IMR-90 (cell line): ENCODE measurements around the gene KDM5A. TPM values are rescaled to one million over a fixed set of nuclear protein-coding genes. Genes with fewer than 3 reads are reported as not detected.

ENCODE experiments used
- ATAC-seq: fragments of 200-7000 bp; cut with Tn5 transposase; 2 replicates; pipeline ENCODE4 v1.9.1; 2020; ENCODE audit warnings: low read depth, mild to moderate bottlenecking, moderate library complexity
- BruUV-seq: library from RNA; stranded (reverse); fragments of 400-500 nt; replicated peaks from 2 replicates; lab custom pipeline; 2021; lab: Mats Ljungman, UMichigan
- CTCF ChIA-PET: fragments of 300-600 bp; formaldehyde crosslinking; extraction: SDS; loops from one replicate; lab custom pipeline; 2021; ENCODE audit warnings: antibody characterized with exemption; lab: Yijun Ruan, JAX
- POLR2A ChIA-PET: fragments of 300-600 bp; sonication (Branson Sonifier 250); formaldehyde crosslinking; loops from one replicate; lab custom pipeline; 2022; ENCODE audit warnings: antibody characterized with exemption; ENCODE audit not compliant: unreplicated experiment; lab: Charles Lee
- DNase-seq: peaks from one replicate; pipeline ENCODE4 v3.0.0; 2013
- H2AFZ ChIP-seq: replicated peaks from 2 replicates; pipeline ENCODE3; 2013; ENCODE audit warnings: low read length, mild to moderate bottlenecking; ENCODE audit not compliant: poor library complexity
- H2AK5ac ChIP-seq: 2 replicates; pipeline ENCODE4 v1.6.1; 2013; ENCODE audit warnings: low read depth, low read length, inconsistent platforms
- H2AK9ac ChIP-seq: replicated peaks from 2 replicates; pipeline ENCODE3; 2013; ENCODE audit warnings: mild to moderate bottlenecking, low read depth, low read length, moderate library complexity; ENCODE audit not compliant: poor library complexity
- H2BK120ac ChIP-seq: 2 replicates; pipeline ENCODE4 v1.6.1; 2013; ENCODE audit warnings: low read depth, low read length, inconsistent platforms
- H2BK15ac ChIP-seq: 3 replicates; pipeline ENCODE4 v1.6.1; 2013; ENCODE audit warnings: low read depth, low read length, inconsistent platforms
- H2BK20ac ChIP-seq: 2 replicates; pipeline ENCODE4 v1.6.1; 2013; ENCODE audit warnings: low read depth, mild to moderate bottlenecking, inconsistent platforms, low read length, moderate library complexity
- H2BK5ac ChIP-seq: 2 replicates; pipeline ENCODE4 v1.6.1; 2013; ENCODE audit warnings: mild to moderate bottlenecking, low read depth, low read length, inconsistent platforms; ENCODE audit not compliant: poor library complexity, severe bottlenecking
- H3K14ac ChIP-seq: replicated peaks from 2 replicates; pipeline ENCODE4 v1.6.1; 2013; ENCODE audit warnings: low read depth, low read length, inconsistent platforms
- H3K18ac ChIP-seq: 2 replicates; pipeline ENCODE4 v1.6.1; 2013; ENCODE audit warnings: low read depth, low read length, control low read depth
- H3K23ac ChIP-seq: 2 replicates; pipeline ENCODE4 v1.6.1; 2013; ENCODE audit warnings: low read depth, low read length, inconsistent platforms
- H3K27ac ChIP-seq: 2 replicates; pipeline ENCODE4 v1.5.1; 2013; ENCODE audit warnings: mild to moderate bottlenecking, control low read depth, low read length; ENCODE audit not compliant: insufficient read depth
- H3K27me3 ChIP-seq: 2 replicates; pipeline ENCODE4 v1.6.1; 2013; ENCODE audit warnings: low read length; ENCODE audit not compliant: control insufficient read depth, insufficient read depth
- H3K36me3 ChIP-seq: 2 replicates; pipeline ENCODE4 v1.6.1; 2013; ENCODE audit warnings: low read length, mixed read lengths; ENCODE audit not compliant: control insufficient read depth, insufficient read depth
- H3K4ac ChIP-seq: 2 replicates; pipeline ENCODE4 v1.6.1; 2013; ENCODE audit warnings: low read depth, low read length, inconsistent platforms
- H3K4me1 ChIP-seq: 2 replicates; pipeline ENCODE4 v1.6.1; 2013; ENCODE audit warnings: low read length, mixed read lengths; ENCODE audit not compliant: control insufficient read depth, insufficient read depth
- H3K4me2 ChIP-seq: 2 replicates; pipeline ENCODE4 v1.6.1; 2013; ENCODE audit warnings: low read depth, mild to moderate bottlenecking, control low read depth, low read length, moderate library complexity
- H3K4me3 ChIP-seq: 2 replicates; pipeline ENCODE4 v1.5.1; 2013; ENCODE audit warnings: low read depth, mild to moderate bottlenecking, control low read depth, low read length, moderate library complexity; ENCODE audit not compliant: insufficient read depth
- H3K56ac ChIP-seq: 2 replicates; pipeline ENCODE4 v1.6.1; 2013; ENCODE audit warnings: low read length, inconsistent platforms; ENCODE audit not compliant: insufficient read depth; ENCODE audit errors: extremely low read depth
- H3K79me1 ChIP-seq, 2 experiments: 2 replicates each; pipeline ENCODE4 v1.6.1; 2013; ENCODE audit warnings: low read length in 2 of 2, inconsistent platforms in 1 of 2, low read depth in 1 of 2
- H3K9ac ChIP-seq: 2 replicates; pipeline ENCODE4 v1.6.1; 2013; ENCODE audit warnings: low read depth, low read length, control low read depth
- H3K9me1 ChIP-seq: 2 replicates; pipeline ENCODE4 v1.6.1; 2013; ENCODE audit warnings: low read length, inconsistent platforms; ENCODE audit not compliant: insufficient read depth
- H3K9me3 ChIP-seq: 2 replicates; pipeline ENCODE4 v1.6.1; 2013; ENCODE audit warnings: low read length; ENCODE audit not compliant: control insufficient read depth, insufficient read depth
- H4K20me1 ChIP-seq: 2 replicates; pipeline ENCODE4 v1.6.1; 2013; ENCODE audit warnings: low read length, inconsistent platforms; ENCODE audit not compliant: insufficient read depth
- H4K5ac ChIP-seq: 2 replicates; pipeline ENCODE4 v1.6.1; 2013; ENCODE audit warnings: mild to moderate bottlenecking, low read depth, low read length, control low read depth
- H4K8ac ChIP-seq, 2 experiments: 2 replicates each; pipeline ENCODE4 v1.6.1; 2013; ENCODE audit warnings: low read depth in 2 of 2, low read length in 2 of 2, control low read depth in 1 of 2, inconsistent platforms in 1 of 2
- H4K91ac ChIP-seq: 2 replicates; pipeline ENCODE4 v1.6.1; 2013; ENCODE audit warnings: low read depth, low read length, inconsistent platforms; ENCODE audit not compliant: insufficient read depth
- CEBPB ChIP-seq: IDR thresholded peaks from 2 replicates; pipeline ENCODE4 v1.6.1; 2012; ENCODE audit warnings: low read depth, low read length, improper control_type of control experiment
- CHD1 ChIP-seq: IDR thresholded peaks from 2 replicates; pipeline ENCODE4 v1.6.1; 2012; ENCODE audit warnings: low read depth, low read length, improper control_type of control experiment
- CTCF ChIP-seq: conservative IDR thresholded peaks from 2 replicates; pipeline ENCODE4 v1.5.1; 2012; ENCODE audit warnings: mild to moderate bottlenecking, low read depth, low read length, improper control_type of control experiment
- ELK1 ChIP-seq: fragments of 150-350 bp; IDR thresholded peaks from 2 replicates; pipeline ENCODE4 v1.6.1; 2016; ENCODE audit warnings: low read depth, mild to moderate bottlenecking, low read length, moderate library complexity, borderline replicate concordance
- FOS ChIP-seq: fragments of 150-350 bp; IDR thresholded peaks from 2 replicates; pipeline ENCODE4 v1.6.1; 2016; ENCODE audit warnings: low read depth, low read length
- MAZ ChIP-seq: IDR thresholded peaks from 2 replicates; pipeline ENCODE4 v1.6.1; 2012; ENCODE audit warnings: low read depth, mild to moderate bottlenecking, low read length, improper control_type of control experiment, moderate library complexity, borderline replicate concordance
- MXI1 ChIP-seq: IDR thresholded peaks from 2 replicates; pipeline ENCODE4 v1.6.1; 2012; ENCODE audit warnings: low read depth, mild to moderate bottlenecking, low read length, moderate library complexity, borderline replicate concordance
- NFE2L2 ChIP-seq: fragments of 150-350 bp; IDR thresholded peaks from 2 replicates; pipeline ENCODE4 v1.6.1; 2016; ENCODE audit warnings: low read depth, mild to moderate bottlenecking, low read length
- RFX5 ChIP-seq: IDR thresholded peaks from 2 replicates; pipeline ENCODE4 v1.8.0; 2012; ENCODE audit warnings: low read depth, mild to moderate bottlenecking, low read length, moderate library complexity
- SMC3 ChIP-seq: fragments of 150-350 bp; IDR thresholded peaks from 2 replicates; pipeline ENCODE4 v1.6.1; 2016; ENCODE audit warnings: low read depth, mild to moderate bottlenecking, antibody characterized with exemption, low read length, moderate library complexity
- USF2 ChIP-seq: fragments of 150-350 bp; IDR thresholded peaks from 2 replicates; pipeline ENCODE4 v1.6.1; 2017; ENCODE audit warnings: mild to moderate bottlenecking, antibody characterized with exemption, low read length, low read depth
- WGBS, 2 experiments: methylation state at CpG; one replicate each; pipeline versions ENCODE4 v1.1.5 to v1.1.7; 2013; ENCODE audit warnings: missing lambda C conversion rate in 2 of 2; ENCODE audit not compliant: insufficient read length in 1 of 2; ENCODE audit errors: extremely low coverage in 2 of 2; 5-methylcytosine and 5-hydroxymethylcytosine counted together
- dilution Hi-C: fragments of 300-500 bp; cut with HindIII; formaldehyde crosslinking; loops from one replicate; pipeline ENCODE4 v1.14.3; 2018; ENCODE audit warnings: low sequenced_read_pairs; ENCODE audit not compliant: unreplicated experiment
- in situ Hi-C: fragments of 300-500 bp; cut with MboI; formaldehyde crosslinking; loops from 3 replicates; pipeline ENCODE4 v1.14.3; 2019; ENCODE audit warnings: low sequenced_read_pairs, inconsistent platforms, mixed read lengths
- intact Hi-C: fragments of 100-400 bp; cut with micrococcal nuclease; formaldehyde crosslinking; loops from 2 replicates; pipeline ENCODE4 v1.10.0; 2022
- polyA plus RNA-seq, 3 experiments: library from polyadenylated mRNA; depleted of rRNA; stranded (reverse); fragments of >200 nt; gene quantifications; 2 replicates each; pipeline ENCODE4 v1.2.3, GENCODE V29; 2012; ENCODE audit warnings: low replicate concordance in 1 of 3
- total RNA-seq: library from RNA; depleted of rRNA; stranded (reverse); fragments of >200 nt; gene quantifications from 2 replicates; pipeline ENCODE4 v1.2.3, GENCODE V29; 2012

The KDM5A gene
- total and polyA plus RNA-seq, 2 of the 4 experiments (the other 2 are of a cell fraction) = 7.9 to 95.9 TPM

- Histone ChIP-seq H4K8ac (no peak overlapping the region; a peak in 2 of 4 replicates), H3K23ac (0 out of 2 replicates have a peak overlapping the region, but pooled peaks have one; percentile 21), H4K5ac (no peak overlapping the region), H2BK15ac (no peak overlapping the region), H2BK5ac (no peak overlapping the region), H2AK9ac (no peak overlapping the region), H2AFZ (peak overlapping the region; percentile 95), H3K18ac (no peak overlapping the region), H3K56ac (no peak overlapping the region), H3K4me3 (peak overlapping the region; percentile 83), H3K4me2 (peak overlapping the region; percentile 83), H4K20me1 (no peaks in the 10 kb centered on the region), H3K14ac (no peak overlapping the region), H4K91ac (no peak overlapping the region), H3K27me3 (no peaks in the 10 kb centered on the region), H3K36me3 (no peaks in the 10 kb centered on the region), H3K4ac (no peak overlapping the region), H3K4me1 (no peaks in the 10 kb centered on the region; the same call in 1 of the 2 replicates), H3K9me1 (no peaks in the 10 kb centered on the region; the same call in 1 of the 2 replicates), H2BK120ac (no peak overlapping the region), H3K27ac (no peak overlapping the region), H3K9ac (peak overlapping the region; percentile 56), H2BK20ac (no peak overlapping the region), H3K79me1 (peaks cover 20 to 32% of the 10 kb centered on the region in 2 experiments), H2AK5ac (no peak overlapping the region), H3K9me3 (no peaks in the 10 kb centered on the region)
- no peak for TF ChIP-seq CHD1
- 0 out of 2 replicates have a peak, but pooled peaks have one; percentile 14 for TF ChIP-seq USF2
- no peak for TF ChIP-seq MXI1
- TF ChIP-seq CEBPB = no peak
- TF ChIP-seq SMC3 = no peak
- TF ChIP-seq CTCF = peak; percentile 35
- TF ChIP-seq MAZ = no peak
- TF ChIP-seq NFE2L2 = no peak
- no peak for TF ChIP-seq RFX5
- TF ChIP-seq FOS = no peak
- no peak for TF ChIP-seq ELK1
- DNase-seq (peak; percentile 41), ATAC-seq (no peak)
- intact Hi-C loops (no loop called here), dilution Hi-C loops (no loop called here), in situ Hi-C loops (no loop called here)
- no TSS peak for BruUV-seq
- WGBS, 2 experiments = no CpG with 5 or more reads among the region's 8 CpGs
- CTCF ChIA-PET = interaction anchor here (1.5 kb wide), 1 partner anchor 16 kb away, joined by 3 read pairs; no protein-coding TSS in a partner anchor
- POLR2A ChIA-PET = interaction anchor here (0.8 kb wide), 1 partner anchor 13 kb away, joined by 4 read pairs; the partner anchor contains the start of gene KDM5A
Measured at GRCh38 chr12:402029-402389, 12.9 kb upstream of the KDM5A start.
